Caco-2 (cell line): ENCODE data around the gene NTSR2. TPM values are rescaled to one million over a fixed set of nuclear protein-coding genes. Genes with fewer than 3 reads are reported as not detected.

Source experiments
- BruUV-seq: library from RNA; stranded (reverse); fragments of 400-500 nt; replicated peaks from 2 replicates; lab custom pipeline; 2021; lab: Mats Ljungman, UMichigan
- CTCF ChIA-PET: fragments of 300-600 bp; sonication (Branson Sonifier 250); formaldehyde crosslinking; loops from one replicate; lab custom pipeline; 2022; ENCODE audit warnings: antibody characterized with exemption; lab: Charles Lee
- POLR2A ChIA-PET: fragments of 300-600 bp; sonication (Branson Sonifier 250); formaldehyde crosslinking; loops from one replicate; lab custom pipeline; 2022; ENCODE audit warnings: antibody characterized with exemption; lab: Charles Lee
- DNase-seq, 2 experiments: peaks; one replicate each; pipeline versions ENCODE4 v3.0.0 to v3.0.0-alpha.2; 2020 to 2022
- H3K27me3 ChIP-seq: replicated peaks from 2 replicates; pipeline ENCODE4 v1.6.0; 2011; ENCODE audit warnings: low read length; ENCODE audit not compliant: control insufficient read depth, insufficient read depth
- H3K36me3 ChIP-seq: 2 replicates; pipeline ENCODE4 v1.5.1; 2011; ENCODE audit warnings: low read length; ENCODE audit not compliant: control insufficient read depth, insufficient read depth
- H3K4me1 ChIP-seq: fragments of 250-450 bp; sonication (Bioruptor Pico); 2 replicates; pipeline ENCODE4 v1.5.1; 2020; ENCODE audit warnings: mild to moderate bottlenecking
- H3K4me3 ChIP-seq: 2 replicates; pipeline ENCODE4 v1.5.1; 2011; ENCODE audit warnings: low read depth, mild to moderate bottlenecking, control low read depth, low read length
- H3K9me3 ChIP-seq: fragments of 250-450 bp; sonication (Bioruptor Pico); 2 replicates; pipeline ENCODE4 v1.5.1; 2020; ENCODE audit warnings: mild to moderate bottlenecking, moderate library complexity
- H3K27ac Mint-ChIP-seq: one replicate; pipeline ENCODE4 v1.8.0; 2022; ENCODE audit warnings: mixed read lengths; ENCODE audit not compliant: unreplicated experiment
- H3K27me3 Mint-ChIP-seq: one replicate; pipeline ENCODE4 v1.8.0; 2022; ENCODE audit warnings: mixed read lengths; ENCODE audit not compliant: insufficient read depth, unreplicated experiment
- H3K36me3 Mint-ChIP-seq: one replicate; pipeline ENCODE4 v1.8.0; 2022; ENCODE audit warnings: mild to moderate bottlenecking, mixed read lengths; ENCODE audit not compliant: insufficient read depth, unreplicated experiment
- H3K4me1 Mint-ChIP-seq: one replicate; pipeline ENCODE4 v1.8.0; 2022; ENCODE audit warnings: low read depth, mixed read lengths; ENCODE audit not compliant: unreplicated experiment
- H3K4me3 Mint-ChIP-seq: one replicate; pipeline ENCODE4 v1.8.0; 2022; ENCODE audit warnings: mild to moderate bottlenecking, moderate library complexity, mixed read lengths; ENCODE audit not compliant: unreplicated experiment
- H3K9me3 Mint-ChIP-seq: one replicate; pipeline ENCODE4 v1.8.0; 2022; ENCODE audit warnings: mixed read lengths; ENCODE audit not compliant: unreplicated experiment
- intact Hi-C: fragments of 100-400 bp; cut with micrococcal nuclease; formaldehyde crosslinking; loops from one replicate; pipeline ENCODE4 v1.10.0; 2022; ENCODE audit not compliant: unreplicated experiment
- total RNA-seq: library from RNA; stranded (reverse); gene quantifications from 2 replicates; pipeline ENCODE4 v1.2.3, GENCODE V29; 2022
- TF ChIP-seq, protein P1 (sequence below), 2 experiments: fragments of 200-600 bp in 1 of 2; IDR thresholded peaks; 1 replicate in 1 of 2; 2 replicates in 1 of 2; pipeline versions ENCODE4 v1.5.1 to v1.8.0; 2011 to 2022; ENCODE audit warnings: antibody characterized with exemption in 1 of 2, control low read depth in 1 of 2, inconsistent platforms in 1 of 2, low read depth in 1 of 2, low read length in 1 of 2, mild to moderate bottlenecking in 1 of 2, moderate library complexity in 1 of 2; ENCODE audit not compliant: insufficient read depth in 1 of 2, severe bottlenecking in 1 of 2, unreplicated experiment in 1 of 2

The NTSR2 gene
- total RNA-seq, 1 experiment from 2014 or later: not detected

DNA sequence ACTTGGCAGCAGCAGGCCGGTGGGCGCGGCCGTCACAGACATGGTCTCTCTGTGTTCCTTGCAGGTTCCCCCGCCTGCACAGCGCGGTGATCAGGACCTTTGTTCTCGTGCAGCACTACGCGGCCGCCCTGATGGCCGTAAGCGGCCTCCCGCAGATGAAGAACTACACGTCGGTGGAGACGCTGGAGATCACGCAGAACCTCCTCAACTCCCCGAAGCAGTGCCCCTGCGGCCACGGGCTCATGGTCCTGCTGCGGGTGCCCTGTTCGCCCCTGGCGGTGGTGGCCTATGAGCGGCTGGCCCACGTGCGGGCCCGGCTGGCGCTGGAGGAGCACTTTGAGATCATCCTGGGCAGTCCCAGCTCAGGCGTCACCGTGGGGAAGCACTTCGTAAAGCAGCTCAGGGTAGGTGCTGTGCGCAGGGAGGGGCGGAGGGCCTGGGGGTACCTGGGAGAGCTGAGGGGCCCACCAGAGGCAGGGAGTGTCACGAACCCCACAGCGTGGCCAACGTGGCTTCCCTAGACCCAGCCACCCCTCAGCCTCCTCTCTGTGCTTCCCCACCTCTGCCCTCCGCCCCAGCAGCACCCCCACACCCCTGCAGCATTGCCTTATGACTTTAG lies 59.3 kb downstream of the NTSR2 start:
- H3K4me1 ChIP-seq: no peaks in the 10 kb centered on the region
- no peak overlapping the region for H3K4me3 ChIP-seq
- Mint-ChIP-seq H3K36me3 (peaks cover 6% of the 10 kb centered on the region), H3K27me3 (no peaks in the 10 kb centered on the region), H3K9me3 (no peaks in the 10 kb centered on the region), H3K4me1 (no peaks in the 10 kb centered on the region), H3K27ac (no peak overlapping the region), H3K4me3 (no peak overlapping the region)
- CTCF ChIA-PET: no interaction called here
- intact Hi-C loops: no loop called here
- H3K27me3 ChIP-seq: no peaks in the 10 kb centered on the region
- POLR2A ChIA-PET: no interaction called here
- no peaks in the 10 kb centered on the region for H3K9me3 ChIP-seq
- DNase-seq: no peak
- no peaks in the 10 kb centered on the region for H3K36me3 ChIP-seq
- BruUV-seq: no TSS peak
- TF ChIP-seq, protein P1, sequence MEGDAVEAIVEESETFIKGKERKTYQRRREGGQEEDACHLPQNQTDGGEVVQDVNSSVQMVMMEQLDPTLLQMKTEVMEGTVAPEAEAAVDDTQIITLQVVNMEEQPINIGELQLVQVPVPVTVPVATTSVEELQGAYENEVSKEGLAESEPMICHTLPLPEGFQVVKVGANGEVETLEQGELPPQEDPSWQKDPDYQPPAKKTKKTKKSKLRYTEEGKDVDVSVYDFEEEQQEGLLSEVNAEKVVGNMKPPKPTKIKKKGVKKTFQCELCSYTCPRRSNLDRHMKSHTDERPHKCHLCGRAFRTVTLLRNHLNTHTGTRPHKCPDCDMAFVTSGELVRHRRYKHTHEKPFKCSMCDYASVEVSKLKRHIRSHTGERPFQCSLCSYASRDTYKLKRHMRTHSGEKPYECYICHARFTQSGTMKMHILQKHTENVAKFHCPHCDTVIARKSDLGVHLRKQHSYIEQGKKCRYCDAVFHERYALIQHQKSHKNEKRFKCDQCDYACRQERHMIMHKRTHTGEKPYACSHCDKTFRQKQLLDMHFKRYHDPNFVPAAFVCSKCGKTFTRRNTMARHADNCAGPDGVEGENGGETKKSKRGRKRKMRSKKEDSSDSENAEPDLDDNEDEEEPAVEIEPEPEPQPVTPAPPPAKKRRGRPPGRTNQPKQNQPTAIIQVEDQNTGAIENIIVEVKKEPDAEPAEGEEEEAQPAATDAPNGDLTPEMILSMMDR (IDR thresholded peaks at IDR 0.05; ENCODE audit: insufficient read depth in 1 of 2, low read depth in 1 of 2, low read length in 1 of 2, severe bottlenecking in 1 of 2, unreplicated experiment in 1 of 2): no peak

Other genes starting within 250 kb of the NTSR2 start
- gene E2F6, start 204.0 kb downstream of the NTSR2 start, total RNA-seq: 41.6 and 44.5 TPM in 2 replicates
- gene GREB1, start 136.2 kb downstream of the NTSR2 start, total RNA-seq: 2.2 and 2.4 TPM in 2 replicates
- 12.5 and 14.2 TPM in 2 replicates for gene LPIN1, start 76.4 kb upstream of the NTSR2 start, total RNA-seq